Suprapubic skin (tissue), 4 donors: ENCODE results near the gene ZFP90.

Experiments used
- CTCF ChIP-seq, 2 donors: fragments of 200-600 bp in 1 of 2; fragments of 450-650 bp in 1 of 2; sonication (generic) in 1 of 2; IDR thresholded peaks; one replicate each; pipeline ENCODE4 v1.5.1; 2016 to 2019; ENCODE audit warnings: antibody characterized with exemption in 2 of 2, mild to moderate bottlenecking in 1 of 2, moderate library complexity in 1 of 2
- EP300 ChIP-seq: sonication (generic); formaldehyde crosslinking; IDR thresholded peaks from one replicate; pipeline ENCODE4 v1.6.1; 2017; ENCODE audit warnings: antibody characterized with exemption
- POLR2A ChIP-seq, 2 donors: fragments of 450-650 bp; IDR thresholded peaks; one replicate each; pipeline ENCODE4 v1.6.1; 2017; ENCODE audit warnings: antibody characterized with exemption in 2 of 2, mild to moderate bottlenecking in 2 of 2, moderate library complexity in 2 of 2
- POLR2AphosphoS5 ChIP-seq, 3 donors: sonication (generic); formaldehyde crosslinking; IDR thresholded peaks; one replicate each; pipeline ENCODE4 v1.6.1; 2017; ENCODE audit warnings: antibody characterized with exemption in 3 of 3

GRCh38 chr16:68508641-68509240 lies 30.4 kb upstream of the ZFP90 start:
- TF ChIP-seq EP300: no peak
- TF ChIP-seq CTCF (IDR thresholded peaks at IDR 0.05): no peak
- TF ChIP-seq POLR2A (IDR thresholded peaks at IDR 0.05): no peak
- no peak for TF ChIP-seq POLR2AphosphoS5 (IDR thresholded peaks at IDR 0.05)
